C4-2B (cell line): ENCODE results near the gene VOPP1.

Experiments used
- H3K27ac ChIP-seq: fragments of 450-650 bp; 2 replicates; pipeline ENCODE4 v1.5.1; 2017
- CTCF ChIP-seq: fragments of 450-650 bp; conservative IDR thresholded peaks from 2 replicates; pipeline ENCODE4 v1.5.1; 2017; ENCODE audit warnings: mild to moderate bottlenecking
- ZFX ChIP-seq: fragments of 450-650 bp; IDR thresholded peaks from 2 replicates; pipeline ENCODE4 v1.6.1; 2017

VOPP1 gene

GRCh38 chr7:55533050-55533728 is 39.1 kb downstream of the VOPP1 start:
- TF ChIP-seq ZFX, result no peak
- no peak for TF ChIP-seq CTCF
- H3K27ac ChIP-seq, result no peak overlapping the region

- no peak for TF ChIP-seq ZFX
- no peak for TF ChIP-seq CTCF
- H3K27ac ChIP-seq, result no peak overlapping the region
Measured at GRCh38 chr7:55532150-55532917, 40.0 kb downstream of the VOPP1 start.

GRCh38 chr7:55531536-55531935 is 40.8 kb downstream of the VOPP1 start:
- TF ChIP-seq ZFX, result no peak
- TF ChIP-seq CTCF, result no peak
- H3K27ac ChIP-seq, result no peak overlapping the region

DNA sequence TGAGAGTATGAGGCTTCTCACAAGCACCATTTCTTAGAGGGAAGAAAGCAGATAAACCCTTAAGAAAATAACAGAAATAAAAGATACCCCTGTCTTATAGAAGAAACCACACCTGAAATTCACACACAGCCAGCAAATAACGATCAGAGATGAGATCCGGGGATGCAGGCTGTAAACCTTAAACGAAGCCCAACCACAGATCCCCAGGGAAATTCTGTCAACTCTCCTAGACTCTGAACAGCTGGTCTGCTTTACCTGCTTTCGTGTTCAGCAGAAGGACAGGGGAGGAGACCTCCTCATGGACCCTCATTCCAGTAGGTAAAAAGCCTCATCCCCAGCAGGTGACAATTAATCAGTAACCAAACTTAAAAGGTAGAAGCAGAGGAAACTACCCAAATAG is 45.0 kb downstream of the VOPP1 start:
- TF ChIP-seq ZFX (no peak), CTCF (no peak)
- no peak overlapping the region for H3K27ac ChIP-seq

- TF ChIP-seq CTCF (no peak), ZFX (no peak)
- no peak overlapping the region for H3K27ac ChIP-seq
Measured at GRCh38 chr7:55526770-55527169, 45.5 kb downstream of the VOPP1 start.

- no peak for TF ChIP-seq CTCF
- no peak for TF ChIP-seq ZFX
- H3K27ac ChIP-seq, result no peak overlapping the region
Measured at GRCh38 chr7:55526329-55526728, 46.0 kb downstream of the VOPP1 start.

DNA sequence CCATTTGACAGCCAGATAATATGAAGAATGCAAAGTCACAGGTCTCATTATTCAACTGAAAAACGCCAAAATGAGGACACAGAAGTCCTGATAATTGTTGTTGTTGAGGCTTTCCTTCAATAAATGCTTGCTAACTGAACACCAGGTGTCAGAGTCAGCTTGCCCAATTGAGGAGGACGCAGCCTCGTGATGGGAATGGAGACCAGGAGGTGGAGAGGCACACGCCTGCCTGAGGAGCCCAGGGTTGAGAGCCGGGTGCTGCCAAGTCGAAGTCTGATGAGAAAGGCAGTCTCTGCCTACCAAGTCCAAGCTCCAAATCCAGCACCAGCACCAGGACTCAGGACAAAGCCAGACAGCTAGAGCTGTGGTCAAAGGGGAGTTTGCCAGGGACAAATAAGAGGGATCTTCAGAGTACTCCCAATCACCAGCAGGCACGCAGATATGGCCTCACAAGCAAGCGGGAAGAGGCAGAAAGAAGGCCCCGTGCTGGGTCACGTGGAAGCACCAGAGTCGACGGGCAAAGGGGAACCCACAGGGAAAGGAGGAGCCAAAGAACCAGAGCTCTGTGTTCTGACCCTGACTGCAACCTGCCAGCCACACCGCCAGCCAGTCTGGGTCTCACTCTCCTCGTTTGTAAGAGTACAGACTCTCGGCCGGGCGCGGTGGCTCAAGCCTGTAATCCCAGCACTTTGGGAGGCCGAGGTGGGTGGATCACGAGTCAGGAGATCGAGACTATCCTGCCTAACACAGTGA is 47.6 kb downstream of the VOPP1 start:
- no peak overlapping the region for H3K27ac ChIP-seq
- TF ChIP-seq ZFX, result no peak
- TF ChIP-seq CTCF, result no peak
